ENCODE data around the gene MAPKBP1.

MAPKBP1 gene

DNA sequence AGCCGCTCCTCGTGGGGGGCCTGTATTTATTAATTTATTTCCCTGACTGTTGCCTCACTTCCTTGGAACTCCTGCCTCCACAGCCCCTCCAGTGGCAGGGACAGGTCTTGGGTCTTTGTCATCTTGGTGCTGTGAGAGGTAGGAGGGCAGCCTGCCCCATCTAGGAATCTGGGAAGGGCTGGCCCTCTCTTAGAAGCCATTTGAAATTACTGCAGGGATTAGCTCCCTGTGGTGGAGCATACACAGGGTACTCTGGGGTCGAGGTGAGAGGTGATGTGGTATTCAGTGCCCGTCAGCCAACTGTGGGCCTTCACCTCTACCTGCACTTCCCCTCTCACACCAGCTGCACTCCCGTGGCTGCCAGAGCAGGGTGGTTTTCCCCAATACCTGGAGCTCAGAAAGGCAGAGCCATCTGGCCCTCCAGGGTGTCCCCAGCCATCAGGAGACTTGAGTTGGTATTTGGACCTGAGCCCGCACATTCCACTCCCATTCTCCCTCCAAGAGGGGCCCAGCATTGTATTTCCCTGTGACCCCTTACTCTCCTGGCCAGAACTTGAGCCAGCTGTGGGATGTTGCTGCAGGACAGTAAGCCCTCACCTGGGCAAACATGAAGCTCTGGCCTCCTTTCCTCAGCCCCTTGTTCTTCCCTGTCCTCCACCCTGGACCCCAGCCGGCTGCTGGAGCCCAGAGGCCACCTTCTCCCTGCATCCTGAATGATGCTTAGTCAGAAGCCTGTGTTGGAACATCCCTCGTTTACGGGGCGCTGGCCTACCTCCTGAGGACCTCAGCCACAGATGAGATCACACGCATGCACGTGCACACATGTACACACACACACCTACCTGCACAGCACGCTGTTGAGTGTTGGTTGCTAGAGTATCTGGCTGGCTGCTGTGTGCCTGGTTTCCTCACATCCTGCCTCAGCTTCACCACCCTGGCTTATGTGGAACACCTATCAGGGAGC, 51.6 kb downstream of the MAPKBP1 start:
- no peak for DNase-seq (ENCODE audit: low read depth)

DNA sequence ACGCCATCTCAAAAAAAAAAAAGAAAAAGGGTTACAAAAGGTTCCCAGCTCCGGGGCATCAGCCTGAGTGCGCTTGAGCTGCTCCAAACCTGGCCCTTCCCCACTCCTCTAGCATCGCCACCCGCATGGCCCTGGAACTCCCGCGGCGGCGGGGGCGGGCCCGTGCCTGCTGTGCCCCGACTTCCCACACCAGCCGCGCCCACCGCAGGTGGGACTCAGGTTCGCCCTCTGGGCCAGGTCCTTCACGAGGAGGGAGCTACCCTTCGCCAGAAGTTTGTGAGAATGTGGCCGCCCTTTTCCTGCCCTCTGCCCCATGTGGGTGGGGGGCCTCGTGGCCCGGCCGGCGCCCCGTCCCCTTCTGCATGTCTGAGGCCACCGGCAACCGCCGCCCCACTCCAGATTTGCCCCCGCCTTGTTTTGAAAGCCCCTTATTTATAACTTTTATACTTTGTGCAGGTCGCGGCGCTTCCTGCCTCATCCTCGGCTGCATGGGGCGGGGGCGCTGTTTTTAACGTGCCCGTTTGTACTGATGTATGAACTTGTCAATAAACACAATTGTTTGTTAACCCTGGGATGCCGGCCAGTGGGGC, 53.1 kb downstream of the MAPKBP1 start:
- DNase-seq (ENCODE audit: low read depth), result no peak

DNA sequence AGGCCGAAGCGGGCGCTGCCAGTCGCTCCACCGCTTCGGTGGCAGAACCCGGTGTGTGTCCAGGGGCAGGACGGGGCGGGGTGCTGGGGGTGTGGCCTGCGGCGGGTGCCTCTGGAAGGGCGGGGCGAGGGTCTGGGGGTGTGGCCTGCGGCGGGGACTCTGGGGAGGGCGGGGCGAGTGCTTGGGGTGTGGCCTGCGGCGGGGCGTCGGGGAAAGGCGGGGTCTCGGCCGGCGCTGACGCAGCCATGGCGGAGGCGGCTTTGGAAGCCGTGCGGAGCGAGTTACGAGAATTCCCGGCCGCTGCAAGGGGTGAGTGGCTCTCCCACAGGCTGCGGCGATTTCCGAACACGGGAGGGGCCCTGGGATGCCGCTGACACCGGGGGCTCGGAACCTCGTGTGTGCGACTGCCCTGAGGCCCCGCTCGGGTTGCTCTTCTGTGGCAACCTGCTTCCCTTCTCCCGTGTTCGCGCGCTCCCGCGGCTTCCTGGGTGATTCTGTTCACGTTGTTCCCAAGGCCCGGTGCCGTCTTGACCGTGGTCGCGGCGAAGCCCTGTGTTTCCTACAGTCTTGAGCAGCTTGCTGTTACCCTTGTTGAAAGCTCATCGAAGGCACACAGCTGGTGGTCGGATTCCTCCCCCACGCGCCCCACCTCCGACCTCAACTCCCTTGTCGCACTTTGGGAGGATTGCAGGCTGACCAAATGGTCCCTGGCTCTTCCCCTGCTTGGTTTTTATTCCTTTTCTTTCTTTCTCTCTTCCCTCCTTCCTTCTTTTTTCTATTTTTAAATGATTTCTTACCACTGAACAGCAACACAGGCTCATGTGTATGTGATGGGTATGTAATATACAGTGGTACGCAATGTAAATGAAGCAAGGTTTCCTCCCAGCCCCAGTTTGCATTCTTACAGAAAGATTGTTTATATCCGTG, 53.9 kb downstream of the MAPKBP1 start, which contains the start of gene JMJD7:
JMJD7 (plus strand) TSS at position 213 of the 927 bp plus-strand sequence; CDS start at position 246, 33 bp downstream.
- peak; percentile 92 for DNase-seq (ENCODE audit: low read depth)

DNA sequence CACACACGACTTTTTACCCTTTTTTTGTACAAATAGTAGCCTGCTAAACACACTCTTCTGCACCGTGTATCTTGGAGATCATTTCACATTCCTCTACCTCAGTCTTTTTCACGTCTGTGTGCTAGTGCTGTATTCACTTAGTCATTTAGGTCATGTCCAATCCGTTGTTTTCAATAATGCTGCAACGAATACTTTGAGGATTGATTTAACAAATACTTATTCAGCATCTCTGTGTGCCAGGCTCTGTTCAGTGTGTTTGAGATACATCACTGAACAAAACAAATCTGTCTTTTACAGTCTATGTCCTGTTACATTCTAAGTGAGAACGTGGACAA, 54.5 kb downstream of the MAPKBP1 start:
- no peak for DNase-seq (ENCODE audit: low read depth)

DNA sequence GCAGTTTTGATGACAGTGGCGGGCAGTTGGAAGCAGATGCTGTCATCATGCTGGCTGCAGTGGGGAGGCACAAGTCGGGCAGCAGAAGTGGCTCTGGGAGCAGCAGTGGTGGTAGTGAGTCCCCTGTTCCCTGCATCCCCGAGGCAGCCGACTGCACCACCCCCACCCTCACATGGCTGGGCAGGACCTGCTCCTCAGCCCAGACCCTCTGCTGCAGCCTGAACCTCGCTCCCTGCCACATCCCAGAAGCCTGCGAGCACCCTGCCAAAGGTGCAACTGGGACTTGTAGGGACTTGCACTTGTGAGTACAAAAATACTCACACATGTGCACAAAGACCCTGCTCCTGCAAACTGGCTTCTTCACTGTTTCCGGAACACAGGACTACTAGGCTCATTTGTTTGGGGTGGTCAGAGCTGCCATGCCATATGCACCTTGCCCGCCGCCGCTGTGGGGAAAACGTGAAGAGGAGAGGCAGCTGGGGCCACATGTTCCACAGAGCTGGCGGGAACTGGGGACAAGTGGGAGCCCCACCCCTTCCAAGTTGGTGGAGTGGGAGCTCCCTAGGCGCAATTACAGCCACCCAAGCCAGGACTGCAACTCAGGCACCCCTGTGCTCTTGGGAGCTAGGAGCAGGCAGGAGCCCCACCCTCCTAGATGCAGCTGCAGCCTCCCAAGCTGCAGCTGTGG, 55.8 kb downstream of the MAPKBP1 start:
- no peak for DNase-seq (ENCODE audit: low read depth)

DNA sequence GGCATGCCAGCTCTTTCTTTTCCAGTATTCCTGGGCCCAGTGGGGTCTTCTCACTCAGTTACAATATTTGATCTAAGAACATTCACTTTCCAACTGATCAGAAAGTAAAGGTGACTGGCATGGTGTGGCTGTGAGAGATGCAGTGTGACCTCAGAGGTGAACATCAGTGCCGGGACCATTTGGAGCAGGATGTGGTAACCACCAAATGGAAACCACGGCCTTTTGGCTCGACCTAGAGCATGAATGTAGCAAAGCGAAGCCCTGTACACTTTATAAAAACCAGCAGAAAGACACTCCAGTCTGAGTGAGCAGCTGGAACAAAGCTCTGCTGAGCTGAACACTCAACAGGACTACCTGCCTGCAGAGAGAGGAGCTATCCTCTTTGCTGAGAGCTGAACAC, 57.0 kb downstream of the MAPKBP1 start:
- peak; percentile 9 for DNase-seq (ENCODE audit: low read depth)

DNA sequence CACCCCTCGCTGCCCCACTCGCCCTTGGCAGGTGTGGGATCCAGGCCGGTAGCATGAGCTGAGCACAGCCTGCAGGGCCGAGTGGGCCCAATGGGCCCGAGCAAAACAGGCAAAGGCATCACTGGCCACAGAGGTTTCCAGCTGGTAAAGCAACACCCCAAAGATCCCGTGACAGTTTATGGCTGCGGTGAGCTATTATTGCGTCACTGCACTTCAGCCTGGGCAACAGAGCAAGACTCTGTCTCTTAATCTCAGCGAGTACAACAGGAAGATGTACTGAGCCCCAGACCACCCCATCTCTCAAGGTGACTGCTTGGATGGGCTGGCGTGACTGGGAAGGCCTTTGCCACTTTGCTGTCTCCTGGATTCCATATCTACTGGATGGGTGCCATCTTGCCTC, 57.9 kb downstream of the MAPKBP1 start:
- no peak for DNase-seq (ENCODE audit: low read depth)

DNA sequence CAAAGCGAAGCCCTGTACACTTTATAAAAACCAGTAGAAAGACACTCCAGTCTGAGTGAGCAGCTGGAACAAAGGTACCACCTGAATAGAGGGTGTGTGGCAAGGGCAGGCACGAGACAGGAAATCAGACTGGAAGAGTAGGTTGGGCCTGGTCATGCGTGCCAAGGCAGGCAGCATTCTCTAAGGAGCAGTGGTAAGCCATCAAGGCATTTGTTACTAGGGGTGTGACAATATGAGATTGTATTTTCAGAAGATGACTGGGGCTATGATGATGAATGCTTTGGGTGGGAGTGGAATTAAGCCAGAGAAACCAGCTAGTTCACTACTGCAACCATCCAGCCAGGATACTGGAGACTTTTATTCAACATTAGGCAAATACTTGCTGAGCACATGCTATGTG, 58.6 kb downstream of the MAPKBP1 start:
- DNase-seq (ENCODE audit: low read depth), result no peak

DNA sequence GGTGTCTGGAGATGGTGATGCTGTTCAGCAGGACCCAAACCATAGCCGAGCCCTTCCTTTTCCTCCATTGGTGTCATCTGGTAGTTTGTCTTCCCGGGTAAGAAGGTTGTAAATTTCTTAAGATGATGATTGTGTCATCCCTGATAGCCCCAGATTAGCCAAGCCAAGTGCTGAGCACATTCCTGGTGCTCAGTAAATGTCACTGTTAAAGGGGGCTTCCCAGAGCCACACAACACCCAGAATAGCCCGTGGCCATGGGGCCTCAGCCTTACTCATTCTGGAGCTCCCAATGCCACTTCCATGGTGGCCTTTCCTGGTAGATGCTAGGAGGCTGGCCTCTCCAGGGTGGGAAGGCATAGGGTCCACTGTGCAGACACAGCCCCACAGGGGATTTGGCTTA, 59.8 kb downstream of the MAPKBP1 start:
- no peak for DNase-seq (ENCODE audit: low read depth)

DNA sequence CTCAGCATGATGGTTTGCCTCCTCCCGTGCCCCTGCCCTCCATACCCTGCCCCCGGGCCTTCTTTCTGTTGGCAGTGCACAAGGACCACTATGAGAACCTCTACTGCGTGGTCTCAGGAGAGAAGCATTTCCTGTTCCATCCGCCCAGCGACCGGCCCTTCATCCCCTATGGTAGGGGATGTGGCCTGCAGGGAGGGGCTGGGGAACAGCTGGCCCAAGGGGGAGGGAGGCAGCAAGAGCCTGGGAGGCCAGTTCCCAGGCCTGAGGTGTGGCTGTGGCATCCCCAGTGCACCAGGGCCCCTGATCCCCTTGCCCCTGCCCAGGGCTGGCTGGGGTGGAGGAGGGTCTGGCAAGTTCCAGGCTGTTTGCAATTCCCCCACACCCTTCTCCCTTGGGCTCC, 61.8 kb downstream of the MAPKBP1 start:
- no peak for DNase-seq (ENCODE audit: low read depth)

DNA sequence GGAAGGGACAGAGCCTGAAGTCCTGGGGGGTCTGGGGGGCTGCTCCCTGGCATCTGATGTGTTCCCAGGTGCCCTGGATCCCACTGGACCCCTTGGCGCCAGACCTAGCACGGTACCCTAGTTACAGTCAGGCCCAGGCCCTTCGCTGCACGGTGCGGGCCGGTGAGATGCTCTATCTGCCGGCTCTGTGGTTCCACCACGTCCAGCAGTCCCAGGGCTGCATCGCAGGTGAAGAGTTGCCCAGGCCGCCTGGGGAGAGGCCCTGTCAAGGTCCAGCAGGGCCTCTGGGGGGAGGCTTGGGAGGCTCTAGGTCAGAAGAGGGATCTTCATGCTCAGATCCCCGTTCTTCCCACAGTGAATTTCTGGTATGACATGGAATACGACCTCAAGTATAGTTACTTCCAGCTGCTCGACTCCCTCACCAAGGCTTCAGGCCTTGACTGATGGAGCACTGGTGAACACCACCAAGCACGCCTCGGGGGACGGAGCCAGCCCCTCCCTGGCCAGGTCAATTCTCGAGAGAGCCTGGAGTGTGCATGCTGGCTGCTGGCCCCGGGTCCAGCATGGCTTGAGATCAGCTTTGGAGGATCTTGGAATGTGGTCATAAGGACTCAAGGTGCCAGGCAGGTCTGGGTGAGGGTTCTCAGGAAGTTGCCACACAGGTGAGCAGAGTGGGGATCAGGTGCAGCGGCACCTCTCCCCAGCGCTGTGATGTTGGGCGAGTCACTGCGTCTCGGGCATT, 62.6 kb downstream of the MAPKBP1 start:
- no peak for DNase-seq (ENCODE audit: low read depth)

DNA sequence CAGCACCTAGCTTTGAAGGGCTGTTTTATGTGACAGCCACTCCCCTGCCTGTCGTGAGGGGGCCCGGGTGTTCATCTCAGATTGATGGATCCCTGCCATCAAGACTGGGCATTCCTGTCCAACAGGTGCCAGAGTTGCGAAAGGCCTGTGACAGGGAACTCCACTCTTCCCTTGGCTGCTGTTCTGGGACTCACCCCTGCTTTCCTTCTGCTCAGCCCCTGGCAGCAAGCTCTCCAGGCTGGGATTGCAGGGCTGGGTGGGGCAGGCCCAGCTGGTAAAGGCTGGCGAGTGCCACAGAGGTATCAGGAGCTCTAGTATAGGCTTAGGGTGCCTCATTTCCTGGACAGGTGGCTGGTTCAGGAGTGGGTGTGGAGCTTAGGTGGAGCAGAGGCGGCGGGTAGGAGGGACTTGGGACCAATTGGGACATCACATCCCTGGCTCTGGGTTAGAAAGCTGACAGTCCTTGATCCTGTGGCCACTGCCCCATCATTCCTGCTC, 64.2 kb downstream of the MAPKBP1 start, which contains the start of gene PLA2G4B:
PLA2G4B (plus strand) TSS at position 448 of the 498 bp plus-strand sequence. CDS start 67 bp downstream, outside the sequence.
- DNase-seq (ENCODE audit: low read depth), result no peak

DNA sequence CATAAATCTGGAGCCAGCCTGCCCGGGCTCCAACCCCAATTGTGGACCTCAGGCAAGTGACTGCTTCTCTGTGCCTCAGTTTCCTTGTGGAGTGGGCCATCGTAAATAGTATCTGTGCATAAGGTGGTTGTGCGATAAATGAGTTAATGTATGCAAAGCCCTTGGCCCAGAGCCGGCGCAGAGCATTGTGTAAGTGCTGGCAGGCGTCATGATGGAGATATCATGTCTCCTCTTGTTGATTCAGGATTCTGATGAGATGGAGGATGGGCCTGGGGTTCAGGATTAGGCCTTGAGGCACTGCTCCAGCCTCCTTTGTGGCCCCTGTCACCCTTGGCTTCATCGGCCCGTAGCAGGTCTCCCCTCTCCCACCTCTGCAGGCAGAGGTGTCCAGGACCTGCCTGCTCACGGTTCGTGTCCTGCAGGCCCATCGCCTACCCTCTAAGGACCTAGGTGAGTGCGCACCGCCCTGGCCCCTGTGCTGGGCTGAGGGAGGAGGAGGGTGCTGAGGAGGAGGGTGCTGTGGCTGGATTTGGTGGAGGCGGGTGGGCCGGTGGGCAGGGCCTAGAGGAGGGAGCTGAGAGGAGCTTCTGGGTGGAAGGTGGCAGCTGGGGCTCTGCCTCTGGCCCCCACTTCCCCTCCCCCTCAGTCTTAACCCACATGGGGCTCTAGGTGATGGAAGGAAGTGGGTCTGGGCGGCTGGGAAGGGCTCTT, 65.7 kb downstream of the MAPKBP1 start:
- no peak for DNase-seq (ENCODE audit: low read depth)

DNA sequence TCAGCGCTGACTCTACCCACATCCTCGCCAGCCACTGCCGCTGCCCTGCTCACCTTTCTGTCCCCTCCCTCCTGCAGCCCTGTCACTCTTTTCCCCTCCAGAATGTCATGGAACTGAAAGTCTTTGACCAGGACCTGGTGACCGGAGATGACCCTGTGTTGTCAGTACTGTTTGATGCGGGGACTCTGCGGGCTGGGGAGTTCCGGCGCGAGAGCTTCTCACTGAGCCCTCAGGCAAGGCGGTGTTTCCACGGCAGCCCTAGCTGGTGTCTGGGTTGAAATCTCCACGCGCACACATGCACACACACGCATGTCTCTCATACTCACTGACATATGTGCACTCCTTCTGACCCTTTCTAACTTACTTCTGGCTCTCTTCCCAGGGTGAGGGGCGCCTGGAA, 66.4 kb downstream of the MAPKBP1 start:
- no peak for DNase-seq (ENCODE audit: low read depth)

DNA sequence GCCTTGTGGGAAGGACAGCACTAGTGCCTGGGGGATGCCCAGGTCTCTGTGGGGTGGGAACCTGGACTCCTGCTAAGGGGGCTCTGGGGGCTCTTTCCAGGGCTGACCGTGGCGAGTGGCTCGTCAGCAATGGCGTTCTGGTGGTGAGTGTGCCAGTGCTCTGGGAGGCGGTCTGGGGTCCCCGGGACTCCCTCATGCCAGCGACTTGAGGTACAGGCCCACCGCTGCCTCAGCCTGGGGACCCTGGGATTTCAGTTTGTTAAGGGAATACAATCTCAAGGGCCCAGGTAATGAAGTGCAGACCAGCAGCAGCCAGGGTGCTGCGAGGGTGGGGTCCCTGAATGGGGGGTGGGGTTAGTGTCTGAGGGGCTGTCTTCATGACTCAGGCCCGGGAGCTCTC, 66.8 kb downstream of the MAPKBP1 start:
- no peak for DNase-seq (ENCODE audit: low read depth)

DNA sequence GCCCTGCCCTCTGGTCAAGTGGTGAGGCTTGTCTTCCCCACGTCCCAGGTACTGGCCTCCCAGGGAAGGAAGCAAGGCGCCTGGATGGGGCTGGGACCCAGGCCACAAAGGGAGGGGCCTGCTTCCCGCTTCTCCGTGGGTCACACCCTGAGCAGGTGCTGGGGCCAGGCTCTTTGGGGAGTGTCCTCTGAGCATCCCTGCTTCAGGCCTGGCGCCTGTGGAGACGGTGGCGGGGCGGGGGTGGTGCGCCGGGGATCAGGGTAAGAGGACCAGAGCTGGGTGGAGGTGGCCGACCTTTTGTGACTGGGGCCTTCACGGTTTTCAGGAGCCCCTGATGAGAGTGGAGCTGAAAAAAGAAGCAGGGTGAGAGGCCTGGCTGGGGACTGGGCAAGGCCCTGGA, 67.9 kb downstream of the MAPKBP1 start:
- DNase-seq (ENCODE audit: low read depth), result no peak

DNA sequence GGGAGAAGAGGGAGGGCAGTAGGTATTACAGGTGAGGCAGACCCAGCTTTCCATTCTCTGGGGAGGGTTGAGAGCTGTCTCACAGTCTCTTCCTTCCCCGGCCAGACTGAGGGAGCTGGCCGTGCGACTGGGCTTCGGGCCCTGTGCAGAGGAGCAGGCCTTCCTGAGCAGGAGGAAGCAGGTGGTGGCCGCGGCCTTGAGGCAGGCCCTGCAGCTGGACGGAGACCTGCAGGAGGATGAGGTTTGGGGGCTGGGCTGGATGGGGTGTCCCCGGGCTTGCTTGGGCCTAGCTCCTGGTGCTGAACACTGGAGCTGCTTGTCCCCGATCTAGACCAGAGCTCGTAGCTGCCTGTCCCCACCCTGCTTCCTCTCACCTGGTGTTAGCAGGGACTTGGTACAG, 69.3 kb downstream of the MAPKBP1 start:
- no peak for DNase-seq (ENCODE audit: low read depth)

DNA sequence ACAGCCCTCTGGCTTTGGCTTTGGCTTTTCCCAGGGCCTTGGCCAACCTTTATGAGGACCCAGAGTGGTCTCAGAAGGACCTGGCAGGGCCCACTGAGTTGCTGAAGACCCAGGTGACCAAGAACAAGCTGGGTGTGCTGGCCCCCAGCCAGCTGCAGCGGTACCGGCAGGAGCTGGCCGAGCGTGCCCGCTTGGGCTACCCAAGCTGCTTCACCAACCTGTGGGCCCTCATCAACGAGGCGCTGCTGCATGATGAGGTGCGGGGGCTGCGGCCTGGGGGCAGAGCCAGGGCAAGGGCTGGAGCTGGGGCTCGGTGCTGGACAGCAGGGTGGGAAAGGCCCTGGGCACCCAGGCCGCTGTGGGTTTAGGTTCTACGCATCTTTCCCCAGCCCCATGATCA, 70.5 kb downstream of the MAPKBP1 start:
- no peak for DNase-seq (ENCODE audit: low read depth)

DNA sequence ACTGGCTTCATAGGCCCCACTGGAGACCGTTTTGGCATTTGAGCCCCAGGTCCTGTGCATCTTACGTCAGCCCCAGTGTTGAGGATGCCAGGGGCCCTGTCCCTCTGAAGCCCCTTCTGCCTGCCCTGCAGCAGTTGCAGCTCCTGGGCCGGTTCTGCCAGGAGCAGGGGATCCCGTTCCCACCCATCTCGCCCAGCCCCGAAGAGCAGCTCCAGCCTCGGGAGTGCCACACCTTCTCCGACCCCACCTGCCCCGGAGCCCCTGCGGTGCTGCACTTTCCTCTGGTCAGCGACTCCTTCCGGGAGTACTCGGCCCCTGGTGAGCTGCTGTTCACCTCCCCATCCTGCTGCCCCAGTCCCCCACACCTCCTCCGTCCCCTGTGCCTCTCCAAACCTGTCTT, 72.9 kb downstream of the MAPKBP1 start:
- no peak for DNase-seq (ENCODE audit: low read depth)

DNA sequence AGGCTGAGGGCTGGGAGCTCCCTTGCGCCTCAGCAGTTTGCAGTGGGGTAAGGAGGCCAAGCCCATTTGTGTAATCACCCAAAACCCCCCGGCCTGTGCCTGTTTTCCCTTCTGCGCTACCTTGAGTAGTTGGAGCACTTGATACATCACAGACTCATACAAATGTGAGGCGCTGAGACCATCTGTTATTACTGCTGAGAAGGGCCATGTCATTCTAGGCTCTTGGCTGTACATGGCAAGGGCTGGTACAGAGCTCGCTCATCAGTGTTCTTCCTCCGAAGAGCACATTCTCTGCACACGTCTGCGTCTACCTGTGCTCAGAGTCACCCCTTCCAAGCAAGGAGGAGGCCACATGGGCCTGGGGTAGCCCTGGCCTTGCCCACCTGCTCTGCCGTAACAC, 73.7 kb downstream of the MAPKBP1 start:
- DNase-seq (ENCODE audit: low read depth), result no peak

Data from activated T-helper 9 cell treated with anti-CD3 and anti-CD28 coated beads, Interleukin-2, amount 50 U/mL, for 16 hours (primary cell).